Measurements from ENCODE around the gene PICK1. TPM values are rescaled to one million over a fixed set of nuclear protein-coding genes. Genes with fewer than 3 reads are reported as not detected.

The PICK1 gene
- total and polyA plus RNA-seq, 9 donors, result 18.0 to 47.7 (median 34.3) TPM

DNA sequence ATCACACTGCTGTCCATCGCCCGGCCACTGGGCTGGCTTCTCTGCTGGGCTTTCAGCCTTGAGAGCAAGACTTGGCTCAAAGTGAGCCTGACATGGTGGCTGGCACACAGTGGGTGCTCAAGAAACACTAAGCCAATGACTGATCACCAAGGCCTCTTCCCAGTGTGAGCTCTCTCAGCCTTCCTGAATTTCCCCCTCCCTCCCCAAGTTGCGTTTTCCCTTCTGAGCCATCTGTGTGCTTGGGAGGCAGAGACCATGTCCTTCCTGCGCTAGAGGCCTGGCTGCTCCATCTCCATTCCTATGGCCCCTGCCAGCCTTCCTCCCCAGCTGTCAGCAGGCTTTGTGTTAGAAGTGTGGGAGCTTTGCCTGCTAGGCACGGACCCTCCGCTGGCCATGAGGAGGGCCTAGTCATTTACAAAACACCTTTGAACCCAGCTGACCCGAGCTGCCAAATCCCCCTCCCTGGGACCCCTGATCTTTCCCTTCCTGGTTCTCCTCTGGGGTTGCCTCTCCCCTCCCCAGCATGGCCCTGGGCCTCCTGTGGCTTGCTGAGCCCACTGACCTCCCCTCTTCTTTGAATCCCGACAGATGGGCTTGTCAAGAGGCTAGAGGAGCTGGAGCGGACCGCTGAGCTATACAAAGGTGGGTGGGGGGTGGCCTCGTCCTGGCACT is 13.2 kb downstream of the PICK1 start:
- no peaks in the 10 kb centered on the region for H3K9me3 ChIP-seq
- TF ChIP-seq, protein P1, sequence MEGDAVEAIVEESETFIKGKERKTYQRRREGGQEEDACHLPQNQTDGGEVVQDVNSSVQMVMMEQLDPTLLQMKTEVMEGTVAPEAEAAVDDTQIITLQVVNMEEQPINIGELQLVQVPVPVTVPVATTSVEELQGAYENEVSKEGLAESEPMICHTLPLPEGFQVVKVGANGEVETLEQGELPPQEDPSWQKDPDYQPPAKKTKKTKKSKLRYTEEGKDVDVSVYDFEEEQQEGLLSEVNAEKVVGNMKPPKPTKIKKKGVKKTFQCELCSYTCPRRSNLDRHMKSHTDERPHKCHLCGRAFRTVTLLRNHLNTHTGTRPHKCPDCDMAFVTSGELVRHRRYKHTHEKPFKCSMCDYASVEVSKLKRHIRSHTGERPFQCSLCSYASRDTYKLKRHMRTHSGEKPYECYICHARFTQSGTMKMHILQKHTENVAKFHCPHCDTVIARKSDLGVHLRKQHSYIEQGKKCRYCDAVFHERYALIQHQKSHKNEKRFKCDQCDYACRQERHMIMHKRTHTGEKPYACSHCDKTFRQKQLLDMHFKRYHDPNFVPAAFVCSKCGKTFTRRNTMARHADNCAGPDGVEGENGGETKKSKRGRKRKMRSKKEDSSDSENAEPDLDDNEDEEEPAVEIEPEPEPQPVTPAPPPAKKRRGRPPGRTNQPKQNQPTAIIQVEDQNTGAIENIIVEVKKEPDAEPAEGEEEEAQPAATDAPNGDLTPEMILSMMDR (IDR thresholded peaks at IDR 0.05), result no peak
- TF ChIP-seq EP300 (IDR thresholded peaks at IDR 0.05), result no peak
- TF ChIP-seq POLR2A (IDR thresholded peaks at IDR 0.05), result no peak
- intact Hi-C loops (cut with DNase I), result loop anchor here in 1 of 4 donors (10.0 kb wide), 1 partner anchor 174 kb away; no protein-coding TSS in a partner anchor
- DNase-seq, result no peak
- peaks cover 2% of the 10 kb centered on the region for H3K36me3 ChIP-seq
- H3K27me3 ChIP-seq, result no peaks in the 10 kb centered on the region
- H3K4me1 ChIP-seq (ENCODE audit: insufficient read depth), result no peaks in the 10 kb centered on the region
- peak overlapping the region in 1 of 2 donors; percentile 50 for H3K27ac ChIP-seq
- WGBS, 3 donors, result 84 to 86% (median 85%) methylated on average over 11 of the region's 11 CpGs
- no peak overlapping the region for H3K4me3 ChIP-seq

DNA sequence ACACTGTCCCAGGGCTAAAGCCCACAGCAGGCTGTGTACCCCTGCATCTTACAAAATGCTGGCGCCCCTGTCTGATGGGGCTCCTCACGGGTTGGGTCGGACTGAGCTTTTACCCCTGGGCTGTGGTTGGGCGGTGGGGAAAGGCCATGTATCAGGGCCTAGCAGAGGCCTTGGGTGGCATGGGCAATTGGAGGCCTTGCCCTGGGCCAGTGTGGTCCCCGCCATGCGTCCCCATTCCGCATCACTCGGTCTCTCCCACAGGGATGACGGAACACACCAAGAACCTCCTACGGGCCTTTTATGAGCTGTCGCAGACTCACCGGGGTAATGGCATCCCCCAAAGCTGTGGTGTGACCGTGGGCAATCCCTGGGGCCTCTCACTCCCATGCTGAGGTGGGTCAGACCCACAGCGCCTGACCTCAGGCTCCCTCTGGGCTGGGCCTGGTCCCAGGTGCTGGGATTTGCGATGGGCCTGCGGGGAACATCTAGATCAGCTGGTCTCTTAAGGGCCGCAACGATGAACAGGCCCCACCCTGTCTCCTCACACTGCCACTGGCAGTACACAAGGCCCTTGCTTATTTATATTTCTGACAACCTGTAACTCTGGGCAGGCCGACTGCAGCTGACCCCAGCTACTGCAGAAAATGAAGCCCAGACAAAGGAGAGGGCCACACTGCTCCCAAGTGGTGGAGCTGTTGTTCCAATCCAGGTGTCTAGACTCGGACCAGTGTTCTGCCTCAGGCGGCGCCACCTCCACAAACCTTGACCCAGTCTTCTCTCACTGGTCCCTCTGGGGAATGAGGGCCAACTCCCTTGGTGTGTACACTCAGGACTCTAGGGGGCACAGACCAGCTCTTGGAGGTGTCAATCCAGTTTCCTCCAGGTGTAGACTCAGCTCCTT is 14.5 kb downstream of the PICK1 start:
- DNase-seq, result no peak
- Histone ChIP-seq H3K4me1 (ENCODE audit: insufficient read depth) (no peaks in the 10 kb centered on the region), H3K27me3 (no peaks in the 10 kb centered on the region), H3K36me3 (peaks cover 2% of the 10 kb centered on the region), H3K27ac (no peak overlapping the region), H3K9me3 (no peaks in the 10 kb centered on the region), H3K4me3 (no peak overlapping the region)
- intact Hi-C loops (cut with DNase I), result loop anchor here in 1 of 4 donors (10.0 kb wide), 1 partner anchor 173 kb away; no protein-coding TSS in a partner anchor
- TF ChIP-seq POLR2A (IDR thresholded peaks at IDR 0.05) (no peak), EP300 (IDR thresholded peaks at IDR 0.05) (no peak)
- TF ChIP-seq, protein P1 (IDR thresholded peaks at IDR 0.05), result no peak
- WGBS, 3 donors, result 85 to 91% (median 88%) methylated on average over 21 to 22 of the region's 22 CpGs

DNA sequence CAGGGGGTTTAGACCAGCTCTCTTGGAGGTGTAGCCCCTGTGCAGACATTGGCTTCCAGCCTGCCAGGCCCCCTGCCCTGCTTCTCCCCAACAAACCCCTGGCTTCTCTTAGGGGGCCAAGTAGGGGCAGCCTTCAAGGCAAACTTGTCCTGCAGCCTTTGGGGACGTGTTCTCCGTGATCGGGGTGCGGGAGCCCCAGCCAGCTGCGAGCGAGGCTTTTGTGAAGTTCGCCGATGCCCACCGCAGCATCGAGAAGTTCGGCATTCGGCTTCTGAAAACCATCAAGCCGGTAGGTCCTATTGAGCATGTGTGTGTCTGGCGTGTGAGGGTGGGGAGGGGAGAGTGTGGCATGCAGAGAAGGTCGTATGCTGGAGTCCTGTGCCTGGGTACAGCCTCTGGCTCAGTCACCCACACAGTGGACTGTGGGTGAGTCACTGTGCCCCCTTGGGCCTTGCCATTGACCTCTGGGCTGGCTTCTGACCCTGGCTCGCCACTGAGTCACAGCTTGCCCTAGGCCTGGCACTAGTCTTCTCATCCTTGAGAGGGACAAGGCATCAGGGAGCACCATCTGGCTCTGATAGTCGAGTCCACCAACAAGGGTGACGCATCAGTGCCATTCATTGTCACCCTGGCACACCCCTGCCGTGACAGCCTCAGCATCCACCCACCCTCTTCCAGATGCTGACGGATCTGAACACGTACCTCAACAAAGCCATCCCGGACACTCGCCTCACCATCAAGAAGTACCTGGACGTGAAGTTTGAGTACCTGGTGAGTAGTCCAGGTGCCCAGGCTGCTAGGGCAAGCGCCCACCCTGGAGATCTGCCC is 15.3 kb downstream of the PICK1 start:
- H3K4me1 ChIP-seq (ENCODE audit: insufficient read depth), result no peaks in the 10 kb centered on the region
- H3K36me3 ChIP-seq, result peaks cover 2% of the 10 kb centered on the region
- WGBS, 3 donors, result 92 to 95% (median 94%) methylated on average over 25 of the region's 25 CpGs
- no peak for TF ChIP-seq EP300 (IDR thresholded peaks at IDR 0.05)
- TF ChIP-seq POLR2A (IDR thresholded peaks at IDR 0.05), result no peak
- TF ChIP-seq, protein P1 (IDR thresholded peaks at IDR 0.05), result no peak
- H3K9me3 ChIP-seq, result no peaks in the 10 kb centered on the region
- no peak overlapping the region for H3K4me3 ChIP-seq
- no peak overlapping the region for H3K27ac ChIP-seq
- DNase-seq, result no peak
- no peaks in the 10 kb centered on the region for H3K27me3 ChIP-seq
- intact Hi-C loops (cut with DNase I), result loop anchor here in 1 of 4 donors (10.0 kb wide), 1 partner anchor 172 kb away; no protein-coding TSS in a partner anchor

Measured in ovary (tissue), 9 donors.